HepG2 (cell line): Measurements from ENCODE around the gene ZNF653. TPM values are rescaled to one million over a fixed set of nuclear protein-coding genes. Genes with fewer than 3 reads are reported as not detected.

ENCODE experiments used
- FUBP1 ChIP-seq: sonication (generic); formaldehyde crosslinking; IDR thresholded peaks from 2 replicates; pipeline ENCODE4 v1.5.1; 2020; ENCODE audit warnings: missing genetic modification reagents, mild to moderate bottlenecking, borderline replicate concordance
- HBP1 ChIP-seq: IDR thresholded peaks from 2 replicates; pipeline ENCODE4 v1.6.1; 2016; ENCODE audit warnings: low read depth, control low read depth
- KLF6 ChIP-seq: IDR thresholded peaks from 2 replicates; pipeline ENCODE4 v1.8.0; 2016; ENCODE audit warnings: missing biosample characterization, missing genetic modification reagents
- MIER2 ChIP-seq: IDR thresholded peaks from 2 replicates; pipeline ENCODE4 v1.6.1; 2016; ENCODE audit warnings: missing biosample characterization, missing genetic modification reagents
- MIER3 ChIP-seq: IDR thresholded peaks from 2 replicates; pipeline ENCODE4 v1.6.1; 2016; ENCODE audit warnings: missing compliant biosample characterization, borderline replicate concordance
- MYPOP ChIP-seq: sonication (generic); formaldehyde crosslinking; IDR thresholded peaks from 2 replicates; pipeline ENCODE4 v1.8.1; 2023; ENCODE audit warnings: mild to moderate bottlenecking, moderate library complexity, missing genetic modification reagents
- NFATC3 ChIP-seq: sonication (generic); formaldehyde crosslinking; IDR thresholded peaks from 2 replicates; pipeline ENCODE4 v1.5.1; 2020; ENCODE audit warnings: mild to moderate bottlenecking, missing genetic modification reagents
- PHF8 ChIP-seq: sonication (generic); formaldehyde crosslinking; IDR thresholded peaks from 2 replicates; pipeline ENCODE4 v1.5.0; 2020; ENCODE audit warnings: missing genetic modification reagents
- POLR2AphosphoS5 ChIP-seq: IDR thresholded peaks from 2 replicates; pipeline ENCODE4 v1.6.1; 2012; ENCODE audit warnings: low read depth, low read length
- POLR2G ChIP-seq: fragments of 200-400 bp; formaldehyde crosslinking; IDR thresholded peaks from 2 replicates; pipeline ENCODE4 v1.6.1; 2018; ENCODE audit warnings: mild to moderate bottlenecking, low read depth, low read length, moderate library complexity
- SIN3A ChIP-seq: IDR thresholded peaks from 2 replicates; pipeline ENCODE4 v1.6.1; 2011; ENCODE audit warnings: low read depth, mild to moderate bottlenecking, control low read depth, low read length, borderline replicate concordance
- SNAPC5 ChIP-seq: sonication (generic); formaldehyde crosslinking; IDR thresholded peaks from 2 replicates; pipeline ENCODE4 v1.8.1; 2023; ENCODE audit warnings: mild to moderate bottlenecking, missing genetic modification reagents, borderline replicate concordance
- TAF1 ChIP-seq: sonication (generic); formaldehyde crosslinking; IDR thresholded peaks from 2 replicates; pipeline ENCODE4 v1.4.0; 2020; ENCODE audit warnings: missing genetic modification reagents
- THAP7 ChIP-seq: sonication (generic); formaldehyde crosslinking; IDR thresholded peaks from 2 replicates; pipeline ENCODE4 v1.8.1; 2023; ENCODE audit warnings: mild to moderate bottlenecking, missing genetic modification reagents
- XRCC5 ChIP-seq: fragments of 200-400 bp; formaldehyde crosslinking; optimal IDR thresholded peaks from 2 replicates; pipeline ENCODE3; 2017; ENCODE audit warnings: mild to moderate bottlenecking, low read length
- ZFP36L2 ChIP-seq: sonication (generic); formaldehyde crosslinking; IDR thresholded peaks from 2 replicates; pipeline ENCODE4 v1.4.0; 2020; ENCODE audit warnings: missing genetic modification reagents
- ZNF142 ChIP-seq: sonication (generic); formaldehyde crosslinking; IDR thresholded peaks from 2 replicates; pipeline ENCODE4 v1.4.0; 2020; ENCODE audit warnings: missing genetic modification reagents
- ZNF317 ChIP-seq: sonication (generic); formaldehyde crosslinking; IDR thresholded peaks from 2 replicates; pipeline ENCODE4 v1.5.0; 2020; ENCODE audit warnings: mild to moderate bottlenecking, missing genetic modification reagents
- polyA plus RNA-seq, 8 experiments: library from polyadenylated mRNA; depleted of rRNA in 3 of 8; stranded (reverse) in 7 of 8; unstranded in 1 of 8; fragments of >200 nt; fragmentation: Illumina TruSeq in 4 of 8; extraction: Trizol in 4 of 8; gene quantifications; 2 replicates each; pipeline versions ENCODE4 v1.2.1 to v1.2.3, GENCODE V29; 2011 to 2016; ENCODE audit warnings: low read depth in 4 of 8, missing spikeins in 1 of 8, mixed read lengths in 1 of 8; ENCODE audit not compliant: insufficient read depth in 1 of 8
- total RNA-seq, 5 experiments: library from RNA; depleted of rRNA; stranded (reverse); fragments of >200 nt; fragmentation: Illumina TruSeq; extraction: Trizol; gene quantifications; 2 replicates each; pipeline ENCODE4 v1.2.3, GENCODE V29; 2016; ENCODE audit warnings: low read depth in 1 of 5

Gene ZNF653
- total and polyA plus RNA-seq, 2 of the 13 experiments (the other 11 are each of a cell fraction or from before 2014, with no cell fraction given) = 4.7 to 7.1 TPM

GRCh38 chr19:11535792-11536595 is 30.4 kb upstream of the ZNF653 start (continued):
- TF ChIP-seq FUBP1 (CRISPR knock-in tag) = no peak
- TF ChIP-seq TAF1 (CRISPR knock-in tag) = peak; percentile 42; the same call in 1 of the 2 replicates
- no peak for TF ChIP-seq SNAPC5 (CRISPR knock-in tag)
- no peak for TF ChIP-seq SIN3A
- TF ChIP-seq NFATC3 (CRISPR knock-in tag) = no peak
- TF ChIP-seq KLF6 (CRISPR knock-in tag) = no peak; the same call in 1 of the 2 replicates
- TF ChIP-seq ZFP36L2 (CRISPR knock-in tag) = no peak
- no peak for TF ChIP-seq THAP7 (CRISPR knock-in tag)
- peak; percentile 93 for TF ChIP-seq XRCC5
- TF ChIP-seq PHF8 (CRISPR knock-in tag) = 0 out of 2 replicates have a peak, but pooled peaks have one; percentile 12
- TF ChIP-seq MIER2 (CRISPR knock-in tag) = no peak
- TF ChIP-seq ZNF142 (CRISPR knock-in tag) = no peak
- TF ChIP-seq HBP1 (CRISPR knock-in tag) = no peak
- no peak for TF ChIP-seq ZNF317 (CRISPR knock-in tag)
- no peak for TF ChIP-seq POLR2AphosphoS5
- TF ChIP-seq MYPOP (CRISPR knock-in tag) = no peak
- no peak for TF ChIP-seq POLR2G
- no peak; the same call in 1 of the 2 replicates for TF ChIP-seq MIER3 (CRISPR knock-in tag)
